ENCODE results near the gene KCNK1.
"Not testable (repeated sequence)": the region's sequence is repeated elsewhere in the genome, so short reads cannot be mapped to it uniquely, and the experiment has no call there.

The KCNK1 gene

DNA sequence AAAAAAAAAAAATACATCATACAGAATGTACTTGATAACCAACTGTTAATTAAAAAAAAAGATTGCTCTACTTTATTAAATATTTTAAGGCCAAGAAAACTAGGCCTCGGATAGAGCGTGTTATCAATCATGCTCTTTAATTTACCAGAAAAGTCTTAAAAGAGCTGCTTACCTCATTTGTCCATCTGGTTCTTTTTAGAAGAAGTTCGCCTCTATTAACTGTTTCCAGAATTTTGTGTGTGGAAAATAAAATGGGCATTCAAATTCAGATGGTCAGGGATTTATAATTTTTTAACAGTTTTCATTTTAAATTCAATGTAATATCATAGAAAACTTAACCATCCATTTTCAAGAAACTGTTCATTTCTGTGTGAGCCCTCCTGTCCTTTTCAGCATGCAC lies 53.8 kb downstream of the KCNK1 start:
- no peak for DNase-seq (ENCODE audit: low spot score)

DNA sequence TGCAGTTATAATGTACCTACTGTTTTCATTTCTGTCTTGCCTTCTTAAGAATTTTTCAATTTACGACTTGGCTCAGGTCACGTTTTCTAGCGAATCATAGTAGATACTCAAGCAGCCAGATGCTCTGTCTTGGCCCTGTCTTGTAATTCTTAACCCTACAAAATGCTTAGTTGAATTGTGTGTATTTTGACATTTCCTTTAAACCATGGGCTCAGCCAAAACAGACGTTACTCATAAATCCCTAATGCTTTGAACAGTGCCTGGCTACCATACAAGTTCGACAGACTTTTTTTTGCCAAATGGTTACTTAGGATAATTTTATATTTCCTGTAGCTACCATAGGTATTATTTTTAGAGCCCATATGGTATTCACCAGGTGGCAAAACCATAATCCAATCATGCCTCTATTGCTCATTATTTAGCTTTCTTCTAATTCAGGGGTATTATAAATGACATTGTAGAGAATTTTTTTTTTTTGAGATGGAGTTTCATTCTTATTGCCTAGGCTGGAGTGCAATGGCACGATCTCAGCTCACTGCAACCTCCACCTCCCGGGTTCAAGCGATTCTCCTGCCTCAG lies 54.3 kb downstream of the KCNK1 start:
- no peak for DNase-seq (ENCODE audit: low spot score)

DNA sequence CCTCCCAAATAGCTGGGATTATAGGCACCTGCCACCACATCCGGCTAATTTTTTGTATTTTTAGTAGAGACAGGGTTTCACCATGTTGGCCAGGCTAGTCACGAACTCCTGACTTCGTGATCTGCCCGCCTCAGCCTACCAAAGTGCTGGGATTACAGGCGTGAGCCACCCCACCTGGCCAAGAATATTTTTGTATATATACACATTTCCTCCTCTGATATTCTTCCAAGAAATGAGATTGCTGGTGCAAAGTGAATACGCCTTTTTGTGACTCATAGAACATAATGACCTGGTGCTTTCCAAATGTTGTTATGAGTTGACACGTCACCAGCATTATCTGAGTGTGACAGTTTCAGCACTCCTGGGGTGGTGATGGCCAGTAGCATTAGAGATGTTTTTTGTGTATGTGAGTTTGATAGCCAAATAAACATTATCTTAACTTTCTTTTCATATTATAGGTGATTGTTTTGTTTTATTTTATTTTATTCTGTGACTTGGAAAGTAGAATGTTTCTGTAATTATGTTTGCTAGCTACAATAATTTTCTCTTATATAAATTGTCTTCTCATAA lies 54.9 kb downstream of the KCNK1 start:
- DNase-seq (ENCODE audit: low spot score), result no peak

DNA sequence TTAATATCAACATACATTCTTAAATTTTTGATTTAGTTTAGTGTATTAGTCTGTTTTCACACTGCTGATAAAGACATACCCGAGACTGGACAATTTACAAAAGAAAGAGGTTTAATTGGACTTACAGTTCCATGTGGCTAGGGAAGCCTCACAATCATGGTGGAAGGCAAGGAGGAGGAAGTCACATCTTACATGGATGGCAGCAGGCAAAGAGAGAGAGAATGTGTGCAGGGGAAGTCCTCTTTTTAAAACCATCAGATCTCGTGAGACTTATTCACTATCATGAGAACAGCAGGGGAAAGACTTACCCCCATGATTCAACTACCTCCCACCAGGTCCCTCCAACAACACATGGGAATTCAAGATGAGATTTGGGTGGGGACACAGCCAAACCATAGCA lies 56.5 kb downstream of the KCNK1 start:
- not testable (repeated sequence) for DNase-seq (ENCODE audit: low spot score)

DNA sequence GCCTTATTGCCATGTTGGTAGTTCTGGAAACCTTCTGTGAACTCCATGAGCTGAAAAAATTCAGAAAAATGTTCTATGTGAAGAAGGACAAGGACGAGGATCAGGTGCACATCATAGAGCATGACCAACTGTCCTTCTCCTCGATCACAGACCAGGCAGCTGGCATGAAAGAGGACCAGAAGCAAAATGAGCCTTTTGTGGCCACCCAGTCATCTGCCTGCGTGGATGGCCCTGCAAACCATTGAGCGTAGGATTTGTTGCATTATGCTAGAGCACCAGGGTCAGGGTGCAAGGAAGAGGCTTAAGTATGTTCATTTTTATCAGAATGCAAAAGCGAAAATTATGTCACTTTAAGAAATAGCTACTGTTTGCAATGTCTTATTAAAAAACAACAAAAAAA lies 57.4 kb downstream of the KCNK1 start:
- DNase-seq (ENCODE audit: low spot score), result no peak

DNA sequence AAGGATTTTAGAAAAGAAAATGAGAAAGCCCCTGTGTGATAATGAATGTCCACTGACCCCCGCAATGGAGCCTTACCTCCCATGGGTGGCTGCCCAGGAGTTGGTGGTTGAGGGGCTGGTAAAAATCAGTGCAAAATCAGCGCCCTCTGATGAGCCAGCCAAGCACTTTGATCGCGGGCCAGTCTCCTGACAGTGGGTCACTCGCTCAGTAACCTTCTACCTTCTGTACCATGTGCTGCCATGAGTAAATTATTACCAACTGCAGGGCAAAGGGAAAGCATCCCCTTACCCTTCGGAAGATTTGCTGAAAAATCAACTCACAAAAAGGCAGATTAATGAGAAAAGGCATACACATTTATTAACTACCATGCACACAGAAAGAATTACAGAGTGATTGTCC lies 58.8 kb downstream of the KCNK1 start:
- no peak for DNase-seq (ENCODE audit: low spot score)

DNA sequence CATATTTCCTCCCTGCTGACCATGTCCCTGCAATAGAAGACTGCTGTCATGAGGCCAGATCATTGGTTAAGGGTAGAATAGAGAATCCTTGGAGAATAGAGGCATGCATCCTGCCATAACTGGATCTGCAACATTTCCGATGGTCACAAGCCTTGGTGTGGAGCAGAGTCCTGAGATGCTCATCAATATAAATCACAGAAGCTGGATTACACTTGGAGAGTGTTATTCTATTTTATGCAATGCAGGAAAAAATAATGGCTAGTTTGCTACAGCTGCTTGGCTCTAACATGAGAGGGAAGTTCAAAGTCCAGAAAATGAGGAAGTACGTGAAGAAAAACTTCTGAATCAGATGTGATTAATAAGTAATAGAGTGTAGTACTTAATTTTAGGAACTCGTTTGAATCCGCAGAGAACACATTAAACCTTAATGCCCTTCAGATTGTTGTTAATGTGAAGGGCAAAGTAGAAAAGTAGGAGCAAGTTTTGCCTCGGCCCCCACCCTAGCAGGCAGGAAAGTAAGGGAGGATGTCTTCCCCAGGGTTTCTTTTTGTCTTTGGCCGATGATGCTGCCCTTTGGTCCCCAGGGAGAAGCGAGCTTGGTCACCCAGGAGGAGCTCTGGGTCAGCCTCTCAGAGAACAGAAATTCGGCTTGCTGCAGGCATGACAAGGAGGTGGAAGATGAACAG lies 59.5 kb downstream of the KCNK1 start:
- no peak for DNase-seq (ENCODE audit: low spot score)

DNA sequence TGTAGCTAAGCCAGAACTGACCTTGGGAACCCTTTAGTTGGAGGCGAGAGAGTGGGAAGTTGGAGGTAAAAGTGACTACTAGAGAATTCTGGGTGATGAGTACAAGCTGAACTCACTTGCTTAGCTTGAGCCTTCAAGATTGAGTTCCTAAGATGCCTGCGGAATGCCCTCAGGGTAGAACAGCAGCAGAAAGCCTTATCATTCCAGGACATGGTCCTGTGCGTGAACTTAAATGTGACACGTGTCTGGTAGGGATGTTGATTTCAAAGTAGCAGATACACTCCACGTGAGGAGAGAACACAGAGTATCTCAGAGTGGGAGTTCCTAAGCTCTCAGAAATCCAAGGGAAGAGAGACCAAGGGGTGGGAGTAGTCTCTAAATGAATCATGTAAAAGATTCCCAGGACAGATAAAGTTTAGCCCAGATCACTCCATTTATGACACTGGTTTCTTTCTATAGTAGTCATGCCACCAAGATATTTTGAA lies 60.1 kb downstream of the KCNK1 start:
- DNase-seq (ENCODE audit: low spot score), result no peak

DNA sequence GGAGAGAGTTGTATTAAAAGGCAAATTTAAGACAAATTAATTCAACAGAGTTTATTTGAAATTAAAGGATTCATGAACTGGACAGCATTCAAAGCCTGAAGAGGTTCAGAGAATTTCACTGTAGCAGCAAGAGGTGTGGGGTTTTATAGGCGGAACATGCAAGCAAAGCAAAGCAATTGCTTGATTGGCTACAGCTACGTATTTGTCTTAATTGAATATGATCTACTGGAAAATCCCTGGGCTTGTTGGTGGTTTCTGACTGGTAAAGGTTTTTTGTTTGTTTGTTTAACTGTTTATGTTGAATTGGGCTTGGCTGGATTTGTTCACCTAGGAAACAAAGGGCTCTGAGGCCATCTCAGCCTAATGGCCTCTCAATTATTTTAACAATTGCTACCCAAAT lies 61.5 kb downstream of the KCNK1 start:
- no peak for DNase-seq (ENCODE audit: low spot score)

DNA sequence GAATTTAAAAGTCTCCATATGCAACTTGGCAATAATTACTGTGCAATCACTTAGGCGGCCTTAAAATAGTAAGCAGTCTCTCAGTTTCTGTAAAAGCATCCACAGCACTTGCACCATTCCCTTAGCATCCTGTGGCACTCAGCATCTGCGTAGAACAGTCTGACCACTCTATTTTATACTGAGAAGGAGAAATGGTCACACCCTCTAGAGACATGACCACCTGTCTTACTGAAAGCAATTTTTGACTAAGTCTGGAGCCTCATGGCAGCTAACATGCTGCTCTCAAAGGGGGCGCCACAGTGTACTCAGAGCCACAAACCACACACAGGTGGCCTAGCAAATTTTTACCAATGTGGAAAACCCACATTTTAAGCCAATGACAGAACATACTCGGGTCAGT lies 62.0 kb downstream of the KCNK1 start:
- no peak for DNase-seq (ENCODE audit: low spot score)

DNA sequence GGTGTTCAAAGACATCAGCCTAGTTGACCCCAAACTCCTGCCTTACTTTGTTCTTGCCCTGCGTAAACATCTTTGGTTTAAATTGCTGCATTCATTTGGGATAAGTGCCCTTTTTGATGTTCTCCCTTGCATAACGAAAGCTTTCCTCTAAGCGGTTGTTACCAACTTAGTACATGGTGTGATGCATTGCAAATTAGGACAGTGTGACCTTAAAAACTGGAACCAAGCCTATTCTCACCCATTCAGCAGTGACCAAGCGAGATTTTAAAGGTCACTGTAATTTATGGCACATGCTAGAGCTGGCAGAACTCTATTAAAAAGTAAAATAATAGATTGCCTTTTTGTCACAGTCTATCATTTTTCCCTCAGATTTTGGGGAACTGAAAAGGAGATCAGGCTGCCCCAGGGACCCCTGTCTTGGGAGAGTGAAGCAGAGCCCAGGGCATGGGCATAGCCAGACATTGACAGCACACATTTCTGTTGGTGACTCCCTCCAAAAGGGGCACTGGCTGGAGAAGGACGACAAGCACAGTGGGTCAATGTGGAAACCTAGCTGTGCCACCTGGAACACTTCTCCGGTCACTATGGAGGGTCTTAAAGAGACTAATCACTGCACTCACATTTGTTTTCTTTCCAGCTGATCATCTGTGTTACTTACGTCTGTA lies 63.9 kb downstream of the KCNK1 start:
- no peak for DNase-seq (ENCODE audit: low spot score)

DNA sequence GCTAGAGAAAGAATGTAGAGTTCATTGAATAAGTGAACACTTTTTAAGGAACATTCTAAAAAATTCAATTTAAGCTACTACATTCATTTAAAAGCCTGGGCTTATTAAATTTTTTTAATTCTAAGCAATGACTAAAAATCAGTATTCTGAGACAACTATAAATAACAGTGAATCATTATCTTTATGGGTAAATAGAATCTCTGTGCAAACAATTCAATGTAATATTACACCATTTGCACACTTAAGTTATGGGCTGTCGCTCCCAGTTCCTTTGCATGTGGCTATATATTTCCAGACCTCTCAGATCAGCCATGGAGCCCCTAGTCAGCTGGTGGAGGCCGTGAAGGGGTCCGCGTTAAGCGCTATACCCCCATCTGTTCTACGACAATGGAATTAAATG lies 65.1 kb downstream of the KCNK1 start:
- no peak for DNase-seq (ENCODE audit: low spot score)

DNA sequence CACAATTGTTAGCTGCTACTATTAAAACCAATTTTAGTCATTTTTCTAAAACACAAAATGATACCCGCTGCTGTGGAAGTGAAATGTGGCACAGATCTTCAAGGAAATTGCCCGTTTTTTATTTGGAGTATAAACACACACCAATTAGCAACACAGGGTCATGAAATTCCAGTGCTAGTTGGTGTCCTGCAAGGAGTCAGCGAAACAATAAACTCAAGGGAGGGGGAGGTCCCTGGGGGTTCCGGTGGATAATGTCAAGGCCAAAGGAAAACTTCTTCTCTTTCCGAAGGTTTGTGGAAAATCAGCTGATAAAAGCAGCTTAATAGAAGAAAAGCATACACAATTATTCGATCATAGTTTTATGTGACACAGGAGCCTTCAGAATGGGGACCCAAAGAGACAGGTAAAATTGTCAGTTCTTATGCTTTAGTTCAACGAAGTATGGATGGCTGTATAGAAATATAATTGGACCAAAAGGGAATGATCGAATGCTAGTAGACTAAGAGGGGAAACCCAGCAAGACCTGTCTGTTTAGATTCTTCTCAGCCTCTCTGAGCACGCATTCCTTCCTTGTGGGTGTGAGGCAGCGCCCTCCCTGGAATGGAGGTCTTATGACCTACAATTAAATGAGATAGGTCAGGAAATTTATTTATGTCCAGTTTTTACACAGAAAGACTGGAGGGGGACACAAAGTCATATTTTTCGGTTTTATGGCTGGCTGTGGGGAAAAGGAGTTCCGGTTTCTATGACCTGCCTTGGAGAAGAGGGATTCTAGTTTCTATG lies 65.9 kb downstream of the KCNK1 start:
- DNase-seq (ENCODE audit: low spot score), result no peak

DNA sequence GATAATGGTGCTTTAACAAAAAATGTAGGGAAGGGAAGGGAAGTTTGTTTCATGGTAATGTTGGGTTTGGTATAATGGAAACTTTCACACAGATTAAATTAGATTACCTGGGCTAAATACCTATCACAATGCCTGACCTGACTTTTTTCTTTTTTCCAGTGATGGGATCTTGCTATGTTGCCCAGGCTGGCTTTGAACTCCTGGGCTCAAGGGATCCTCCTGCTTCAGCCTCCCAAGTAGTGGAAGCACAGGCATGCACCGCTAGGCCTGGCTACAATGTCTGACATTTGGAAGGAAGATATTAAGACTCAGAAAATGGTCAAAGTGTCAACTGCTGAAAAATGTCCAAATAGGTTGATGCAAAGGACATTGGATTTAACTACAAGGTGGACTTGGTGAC lies 67.4 kb downstream of the KCNK1 start:
- DNase-seq (ENCODE audit: low spot score), result no peak

DNA sequence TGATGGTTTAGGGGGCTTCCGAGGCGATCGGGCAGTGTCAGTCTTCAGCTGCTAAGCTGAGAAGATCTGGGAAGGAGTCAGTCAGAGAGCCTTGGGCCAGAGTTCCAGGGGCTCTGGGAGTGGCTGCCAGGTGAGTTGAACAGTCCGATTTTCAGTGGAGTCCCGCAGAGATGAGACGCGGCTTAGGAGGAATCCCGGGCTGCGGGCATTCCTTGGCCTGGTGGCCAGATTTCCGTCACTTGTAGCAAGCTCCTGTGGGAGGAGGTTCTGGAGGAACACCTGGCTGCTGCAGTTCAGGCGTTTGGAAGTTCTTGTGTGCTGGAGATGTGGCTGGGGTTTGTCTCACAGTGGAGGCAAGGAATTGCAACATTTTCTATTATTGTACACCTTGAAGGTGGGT lies 72.7 kb downstream of the KCNK1 start:
- DNase-seq (ENCODE audit: low spot score), result not testable (repeated sequence)

DNA sequence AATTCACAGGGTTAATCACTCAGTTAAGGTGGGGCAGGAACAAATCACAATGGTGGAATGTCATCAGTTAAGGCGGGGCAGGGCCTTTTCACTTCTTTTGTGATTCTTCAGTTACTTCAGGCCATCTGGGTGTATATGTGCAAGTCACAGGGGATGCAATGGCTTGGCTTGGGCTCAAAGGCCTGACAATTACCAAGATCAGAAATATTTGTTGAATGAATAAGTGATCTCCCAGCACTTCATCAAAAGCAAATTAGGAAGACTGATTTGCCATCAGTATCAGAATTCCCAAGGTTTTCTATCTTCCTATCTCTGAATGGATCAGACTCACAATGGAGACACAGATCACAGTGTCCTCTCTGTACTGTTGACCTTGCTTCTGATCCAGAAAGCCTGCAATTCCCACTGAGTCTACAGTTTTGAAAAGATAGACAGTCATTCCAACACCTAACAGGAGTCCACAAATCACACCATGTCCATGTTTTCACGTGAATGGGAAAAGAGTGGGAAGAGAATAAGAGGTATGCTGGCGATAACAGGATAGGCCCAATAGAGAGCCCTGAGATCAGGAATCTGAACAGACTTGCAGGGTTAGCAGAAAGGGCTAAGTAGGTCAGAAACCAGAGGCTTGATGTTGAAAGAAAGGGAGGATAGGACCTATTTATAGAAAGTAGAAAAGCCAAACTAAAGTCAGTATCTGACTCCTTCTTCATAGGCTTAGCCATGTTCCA lies 75.3 kb downstream of the KCNK1 start:
- DNase-seq (ENCODE audit: low spot score), result no peak

DNA sequence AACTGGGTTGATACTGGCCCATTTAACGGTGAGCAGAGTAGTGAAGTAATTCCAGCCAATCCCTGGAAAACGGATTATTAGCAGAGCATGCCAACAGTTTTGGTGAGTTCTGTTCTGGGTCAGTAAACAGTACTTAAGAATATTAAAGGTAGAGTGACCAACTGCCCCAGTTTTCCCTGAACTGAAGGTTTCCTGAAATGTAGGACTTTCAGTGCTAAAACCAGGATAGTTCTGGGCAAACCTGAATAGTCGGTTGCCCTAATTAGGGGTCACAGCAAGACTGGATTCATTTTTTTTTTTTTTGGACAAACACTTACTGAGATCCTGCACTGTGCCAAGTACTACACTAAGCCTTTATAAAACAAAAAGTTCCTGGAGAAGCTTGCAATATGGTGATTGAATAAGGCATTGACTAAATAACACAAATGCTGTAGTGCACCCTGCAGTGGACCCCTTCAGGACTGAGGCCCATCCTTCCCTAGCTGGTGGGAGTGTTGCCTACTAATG lies 75.9 kb downstream of the KCNK1 start:
- no peak for DNase-seq (ENCODE audit: low spot score)

DNA sequence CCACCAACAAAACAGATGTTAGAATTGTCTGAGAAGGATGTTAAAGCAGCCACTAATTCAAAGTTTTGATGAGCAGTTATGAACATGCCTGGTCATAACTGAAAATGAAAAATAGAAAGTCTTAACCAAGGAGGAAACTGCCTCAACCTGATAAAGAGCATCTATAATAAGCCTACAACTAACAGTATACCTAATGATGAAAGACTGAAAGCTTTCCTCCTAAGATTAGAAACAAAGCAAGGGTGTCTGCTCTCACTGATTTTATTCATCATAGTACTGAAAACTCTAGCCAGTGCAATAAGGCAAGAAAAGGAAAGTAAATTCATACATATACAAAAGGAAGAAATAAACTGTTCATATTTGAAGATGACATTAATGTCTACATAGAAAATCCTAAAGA lies 82.0 kb downstream of the KCNK1 start:
- no peak for DNase-seq (ENCODE audit: low spot score)

DNA sequence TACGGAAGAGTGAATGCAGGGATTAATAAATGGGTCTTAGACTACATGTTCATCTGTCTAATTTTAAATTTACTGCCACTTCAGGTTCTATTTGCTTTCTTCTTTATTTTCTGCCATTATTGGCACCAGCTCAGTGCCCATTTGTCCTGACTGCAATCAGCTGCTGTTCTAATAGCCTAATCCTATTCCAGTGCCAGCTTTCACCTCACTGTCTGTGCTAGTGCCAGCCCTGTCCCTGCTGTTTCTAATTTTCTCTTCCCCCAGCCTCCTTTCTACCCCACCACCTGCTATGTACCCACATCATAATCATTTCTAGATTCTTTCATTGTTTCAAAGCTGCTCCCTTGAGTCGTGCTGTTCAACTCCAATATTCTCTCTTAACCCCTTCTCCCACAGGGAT lies 86.4 kb downstream of the KCNK1 start:
- no peak for DNase-seq (ENCODE audit: low spot score)

DNA sequence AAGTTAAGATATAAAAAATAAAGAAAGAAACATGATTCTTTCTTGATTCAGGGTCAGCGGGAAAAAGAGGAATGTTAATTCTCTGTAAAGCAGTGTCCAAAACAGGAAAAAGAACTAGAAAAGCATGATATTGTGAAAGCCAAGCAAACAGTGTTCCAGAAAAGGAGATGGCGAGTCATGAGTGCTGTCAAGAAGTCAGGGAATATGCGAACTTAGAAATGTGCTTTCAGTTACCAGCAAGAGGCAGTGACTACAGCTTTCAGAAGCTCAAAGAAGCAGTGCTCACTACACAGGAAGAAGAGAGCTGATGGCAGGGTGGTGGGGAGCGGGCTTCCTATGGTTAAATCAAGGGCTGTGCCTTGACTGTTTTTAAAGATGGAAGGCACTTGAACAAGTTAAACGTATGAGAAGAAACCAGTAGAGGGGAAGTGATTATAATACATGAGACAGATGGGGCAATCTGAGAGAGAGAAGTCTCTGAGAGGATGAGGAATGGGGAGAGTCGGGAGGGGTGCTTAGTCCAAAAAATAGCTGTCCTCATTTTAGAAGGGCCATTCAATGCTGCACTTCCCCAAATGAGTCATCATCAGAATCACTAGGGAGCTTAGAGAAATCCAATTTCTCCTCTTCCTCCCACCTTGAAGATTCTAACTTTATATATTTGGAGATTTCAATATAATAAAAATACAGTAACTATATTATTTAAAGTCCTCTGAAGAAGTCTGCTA lies 90.4 kb downstream of the KCNK1 start:
- no peak for DNase-seq (ENCODE audit: low spot score)

Measured in germinal center (tissue), 1 donor.